KMS-11 (cell line): ENCODE measurements around the gene ATG9A.

Experiments used
- H2AFZ ChIP-seq: fragments of 200-600 bp; sonication (generic); 2 replicates; pipeline ENCODE4 v1.6.1; 2016; ENCODE audit warnings: antibody characterized with exemption, mixed run types, low read depth
- H3K27ac ChIP-seq: fragments of 200-600 bp; sonication (generic); 2 replicates; pipeline ENCODE4 v1.6.1; 2016; ENCODE audit warnings: mild to moderate bottlenecking, mixed run types
- H3K27me3 ChIP-seq: fragments of 200-600 bp; sonication (generic); 2 replicates; pipeline ENCODE4 v1.6.1; 2017; ENCODE audit warnings: mild to moderate bottlenecking, low read depth, mixed run types, moderate library complexity; ENCODE audit not compliant: insufficient read depth
- H3K36me3 ChIP-seq: fragments of 200-600 bp; sonication (generic); 2 replicates; pipeline ENCODE4 v1.6.1; 2017; ENCODE audit warnings: mild to moderate bottlenecking, mixed run types; ENCODE audit not compliant: insufficient read depth
- H3K4me1 ChIP-seq: fragments of 200-600 bp; sonication (generic); 2 replicates; pipeline ENCODE4 v1.6.1; 2016; ENCODE audit warnings: mild to moderate bottlenecking, low read depth, mixed run types; ENCODE audit not compliant: poor library complexity, severe bottlenecking
- H3K4me2 ChIP-seq: fragments of 200-600 bp; sonication (generic); 2 replicates; pipeline ENCODE4 v1.7.0; 2016; ENCODE audit warnings: mild to moderate bottlenecking, mixed run types
- H3K4me3 ChIP-seq: fragments of 200-600 bp; sonication (generic); IDR thresholded peaks from 2 replicates; pipeline ENCODE4 v1.6.1; 2017; ENCODE audit warnings: low read depth, low read length, mixed read lengths; ENCODE audit not compliant: insufficient read depth
- H3K79me2 ChIP-seq: fragments of 200-600 bp; sonication (generic); 2 replicates; pipeline ENCODE4 v1.6.1; 2016; ENCODE audit warnings: low read depth, mixed run types; ENCODE audit not compliant: insufficient read depth
- H3K9ac ChIP-seq: fragments of 200-600 bp; sonication (generic); 2 replicates; pipeline ENCODE4 v1.6.1; 2016; ENCODE audit warnings: mild to moderate bottlenecking, mixed run types
- H4K20me1 ChIP-seq: fragments of 200-600 bp; sonication (generic); 2 replicates; pipeline ENCODE4 v1.6.1; 2016; ENCODE audit warnings: mild to moderate bottlenecking, mixed run types; ENCODE audit not compliant: insufficient read depth
- CTCF ChIP-seq: fragments of 200-600 bp; sonication (generic); conservative IDR thresholded peaks from 2 replicates; pipeline ENCODE4 v1.6.1; 2017; ENCODE audit warnings: low read depth, mild to moderate bottlenecking, antibody characterized with exemption, low read length, moderate library complexity, mixed read lengths

ATG9A gene

GRCh38 chr2:219246559-219246958 is 17.1 kb upstream of the ATG9A start:
- peaks cover 29% of the 10 kb centered on the region for H3K4me1 ChIP-seq
- H3K79me2 ChIP-seq: no peaks in the 10 kb centered on the region; the same call in 1 of the 2 replicates
- H3K27ac ChIP-seq: no peak overlapping the region
- H3K9ac ChIP-seq: no peak overlapping the region
- no peak overlapping the region for H3K4me3 ChIP-seq
- H2AFZ ChIP-seq: no peak overlapping the region
- H3K36me3 ChIP-seq: no peaks in the 10 kb centered on the region
- H4K20me1 ChIP-seq: no peaks in the 10 kb centered on the region
- H3K27me3 ChIP-seq: no peaks in the 10 kb centered on the region
- H3K4me2 ChIP-seq: peak overlapping the region; percentile 81; the same call in 1 of the 2 replicates
- no peak for TF ChIP-seq CTCF

DNA sequence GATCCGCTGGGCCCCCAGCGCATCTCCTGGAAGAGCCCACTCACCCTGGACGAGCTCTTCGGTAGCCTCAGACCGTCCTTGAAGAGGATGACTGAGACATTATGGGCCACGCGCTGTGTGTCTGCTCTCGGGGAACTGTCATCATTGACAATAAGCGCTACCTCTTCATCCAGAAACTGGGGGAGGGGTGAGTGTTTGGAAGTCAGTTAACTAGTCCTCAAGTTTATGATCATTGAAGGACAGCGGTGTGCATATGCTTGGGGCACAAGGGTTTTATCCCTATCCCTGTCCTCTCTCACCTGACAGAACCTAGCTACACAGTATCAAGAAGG is 16.4 kb upstream of the ATG9A start:
- Histone ChIP-seq H3K4me2 (peak overlapping the region; percentile 81), H3K4me1 (peaks cover 29% of the 10 kb centered on the region), H3K9ac (peak overlapping the region; percentile 62), H3K79me2 (no peaks in the 10 kb centered on the region), H3K36me3 (no peaks in the 10 kb centered on the region), H3K27me3 (no peaks in the 10 kb centered on the region), H4K20me1 (no peaks in the 10 kb centered on the region), H3K4me3 (peak overlapping the region; percentile 54), H2AFZ (peak overlapping the region; percentile 84; the same call in 1 of the 2 replicates), H3K27ac (peak overlapping the region; percentile 39; the same call in 1 of the 2 replicates)
- no peak for TF ChIP-seq CTCF

DNA sequence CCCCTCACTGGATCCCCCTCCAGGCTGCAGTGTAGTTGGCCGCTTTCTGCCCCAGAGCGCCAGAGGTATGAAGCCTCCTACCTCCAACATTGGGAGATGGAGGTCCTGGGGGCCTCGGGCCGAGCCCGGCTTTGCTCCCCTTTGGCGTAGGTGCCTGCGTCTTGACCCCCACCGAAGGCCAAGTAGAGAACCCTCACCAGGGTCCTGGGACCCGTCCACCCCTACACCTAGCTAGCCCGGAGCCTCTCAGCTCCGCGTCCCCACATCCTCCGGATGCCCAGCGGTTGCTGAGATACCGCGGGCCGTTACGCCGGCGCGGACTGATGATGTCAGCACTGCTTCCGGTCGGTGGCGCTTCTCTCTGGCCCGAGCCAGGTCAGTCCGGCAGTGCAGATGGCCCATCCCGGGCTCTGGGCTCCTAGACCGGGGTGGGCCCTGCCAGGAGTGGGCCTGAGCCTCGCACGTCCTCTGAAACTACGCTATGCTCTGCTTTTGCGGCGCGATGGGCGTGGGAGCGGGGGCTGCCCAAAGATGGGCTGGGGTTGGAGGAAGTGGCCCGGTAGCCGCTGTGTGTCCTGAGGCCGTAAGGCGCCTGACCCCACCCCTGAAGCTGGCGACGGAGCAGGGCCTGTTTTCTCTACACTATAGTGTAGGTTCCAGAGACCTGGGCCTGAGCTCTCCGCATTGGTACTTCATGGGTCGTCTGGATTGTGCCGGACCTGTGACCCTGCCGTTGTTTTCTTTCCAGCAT is 15.9 kb upstream of the ATG9A start, which contains the start of the genes GLB1L and STK16:
TSS of gene GLB1L (minus strand) at position 297 of the 751 bp plus-strand sequence. CDS start 1,871 bp downstream, outside the sequence.
TSS of gene STK16 (plus strand) at position 332 of the 751 bp plus-strand sequence. CDS start 521 bp downstream, outside the sequence.
- Histone ChIP-seq H3K9ac (peak within 1 kb of the TSS; percentile 62), H3K27ac (peak within 1 kb of the TSS; percentile 39), H3K4me2 (peak within 1 kb of the TSS; percentile 81), H4K20me1 (no peaks in the 10 kb centered on the region), H3K79me2 (no peaks in the 10 kb centered on the region), H3K4me3 (peak within 1 kb of the TSS; percentile 64), H3K27me3 (no peaks in the 10 kb centered on the region), H3K36me3 (no peaks in the 10 kb centered on the region), H2AFZ (peak within 1 kb of the TSS; percentile 84), H3K4me1 (peaks cover 29% of the 10 kb centered on the region)
- TF ChIP-seq CTCF: no peak

GRCh38 chr2:219244789-219245147 is 15.3 kb upstream of the ATG9A start:
- Histone ChIP-seq H3K27me3 (no peaks in the 10 kb centered on the region), H3K4me3 (peak overlapping the region; percentile 64), H3K79me2 (no peaks in the 10 kb centered on the region), H4K20me1 (no peaks in the 10 kb centered on the region), H3K27ac (peak overlapping the region; percentile 39; the same call in 1 of the 2 replicates), H2AFZ (peak overlapping the region; percentile 84), H3K36me3 (no peaks in the 10 kb centered on the region), H3K4me1 (peaks cover 24% of the 10 kb centered on the region), H3K4me2 (peak overlapping the region; percentile 81), H3K9ac (peak overlapping the region; percentile 62; the same call in 1 of the 2 replicates)
- no peak for TF ChIP-seq CTCF
